Measurements from ENCODE around the gene MAP3K2. TPM values are rescaled to one million over a fixed set of nuclear protein-coding genes. Genes with fewer than 3 reads are reported as not detected.

MAP3K2 gene
- total RNA-seq, 1 donor from 2014 or later = 27.9 TPM

- Histone ChIP-seq H3K4me3 (ENCODE audit: low read depth, low read length) (no peak overlapping the region), H3K27me3 (ENCODE audit: control insufficient read depth, insufficient read depth, low read length) (no peaks in the 10 kb centered on the region), H3K36me3 (ENCODE audit: control insufficient read depth, insufficient read depth, low read length) (no peaks in the 10 kb centered on the region)
- no peak for TF ChIP-seq CTCF (IDR thresholded peaks at IDR 0.05; ENCODE audit: insufficient read depth, low read length, severe bottlenecking)
- FAIRE-seq = no peak
- no peak for DNase-seq (ENCODE audit: low read depth)
These were observed 2.1 kb upstream of the MAP3K2 start for GRCh38 chr2:127389778-127390435.

GRCh38 chr2:127388423-127389164, 819 bp upstream of the MAP3K2 start:
- FAIRE-seq (no peak), DNase-seq (ENCODE audit: low read depth) (peak; percentile 72)
- no peak for TF ChIP-seq CTCF (IDR thresholded peaks at IDR 0.05; ENCODE audit: insufficient read depth, low read length, severe bottlenecking)
- Histone ChIP-seq H3K36me3 (ENCODE audit: control insufficient read depth, insufficient read depth, low read length) (no peaks in the 10 kb centered on the region), H3K27me3 (ENCODE audit: control insufficient read depth, insufficient read depth, low read length) (no peaks in the 10 kb centered on the region), H3K4me3 (ENCODE audit: low read depth, low read length) (peak overlapping the region; percentile 32)

- no peak for TF ChIP-seq CTCF (IDR thresholded peaks at IDR 0.05; ENCODE audit: insufficient read depth, low read length, severe bottlenecking)
- peak; percentile 56 for DNase-seq (ENCODE audit: low read depth)
These were observed 766 bp downstream of the MAP3K2 start for GRCh38 chr2:127386764-127387654.

GRCh38 chr2:127386246-127386645, 1.5 kb downstream of the MAP3K2 start:
- no peaks in the 10 kb centered on the region for H3K27me3 ChIP-seq (ENCODE audit: control insufficient read depth, insufficient read depth, low read length)
- no peak for TF ChIP-seq CTCF (IDR thresholded peaks at IDR 0.05; ENCODE audit: insufficient read depth, low read length, severe bottlenecking)
- peak overlapping the region; percentile 87 for H3K4me3 ChIP-seq (ENCODE audit: low read depth, low read length)
- FAIRE-seq (no peak), DNase-seq (ENCODE audit: low read depth) (peak; percentile 30)
- H3K36me3 ChIP-seq (ENCODE audit: control insufficient read depth, insufficient read depth, low read length) = no peaks in the 10 kb centered on the region

More at GRCh38 chr2:127386764-127387654, 766 bp downstream of the MAP3K2 start:
- Histone ChIP-seq H3K36me3 (ENCODE audit: control insufficient read depth, insufficient read depth, low read length) (no peaks in the 10 kb centered on the region), H3K27me3 (ENCODE audit: control insufficient read depth, insufficient read depth, low read length) (no peaks in the 10 kb centered on the region), H3K4me3 (ENCODE audit: low read depth, low read length) (peak overlapping the region; percentile 87)
- no peak for FAIRE-seq

GRCh38 chr2:127384529-127384928, 3.2 kb downstream of the MAP3K2 start:
- Histone ChIP-seq H3K36me3 (ENCODE audit: control insufficient read depth, insufficient read depth, low read length) (no peaks in the 10 kb centered on the region), H3K4me3 (ENCODE audit: low read depth, low read length) (no peak overlapping the region), H3K27me3 (ENCODE audit: control insufficient read depth, insufficient read depth, low read length) (no peaks in the 10 kb centered on the region)
- DNase-seq (ENCODE audit: low read depth) (no peak), FAIRE-seq (no peak)
- no peak for TF ChIP-seq CTCF (IDR thresholded peaks at IDR 0.05; ENCODE audit: insufficient read depth, low read length, severe bottlenecking)

All from bronchial epithelial cell (primary cell).